SW 1271 (cell line): ENCODE results near the gene C6orf132.
A peak's percentile ranks its signal among the peaks of the same experiment; 100 is the strongest.

Experiments used
- DNase-seq, 2 experiments: peaks; one replicate each; lab custom pipeline; 2025; lab: John Stamatoyannopoulos, UW

C6orf132 gene

GRCh38 chr6:42079941-42080464 lies 62.4 kb downstream of the C6orf132 start:
- DNase-seq, result no peak

GRCh38 chr6:42078386-42078785 lies 64.0 kb downstream of the C6orf132 start:
- DNase-seq, result no peak

GRCh38 chr6:42075159-42075838 lies 67.1 kb downstream of the C6orf132 start:
- DNase-seq, result peak; percentile 29 to 44

- no peak for DNase-seq
Measured at GRCh38 chr6:42073287-42073686, 69.1 kb downstream of the C6orf132 start.

GRCh38 chr6:42071881-42072583 lies 70.4 kb downstream of the C6orf132 start:
- no peak for DNase-seq

- DNase-seq, result no peak
Measured at GRCh38 chr6:42068872-42069522, 73.4 kb downstream of the C6orf132 start.

GRCh38 chr6:42068173-42068572 lies 74.2 kb downstream of the C6orf132 start:
- no peak for DNase-seq

GRCh38 chr6:42066156-42066675 lies 76.2 kb downstream of the C6orf132 start:
- DNase-seq, result no peak

- DNase-seq, result no peak
Measured at GRCh38 chr6:42059743-42060142, 82.7 kb downstream of the C6orf132 start.

GRCh38 chr6:42053601-42054000 lies 88.8 kb downstream of the C6orf132 start:
- DNase-seq, result no peak

- no peak for DNase-seq
Measured at GRCh38 chr6:42051268-42051653, 91.2 kb downstream of the C6orf132 start.
